Bronchial smooth muscle cell (primary cell): Measurements from ENCODE around the gene EGR1. TPM values are rescaled to one million over a fixed set of nuclear protein-coding genes. Genes with fewer than 3 reads are reported as not detected.

ENCODE experiments used
- total RNA-seq: library from RNA; depleted of rRNA; stranded (reverse); fragments of >200 nt; gene quantifications from 2 replicates; pipeline ENCODE4 v1.2.1, GENCODE V29; 2014

Gene EGR1
- total RNA-seq: 1.7 and 2.9 TPM in 2 replicates

DNA sequence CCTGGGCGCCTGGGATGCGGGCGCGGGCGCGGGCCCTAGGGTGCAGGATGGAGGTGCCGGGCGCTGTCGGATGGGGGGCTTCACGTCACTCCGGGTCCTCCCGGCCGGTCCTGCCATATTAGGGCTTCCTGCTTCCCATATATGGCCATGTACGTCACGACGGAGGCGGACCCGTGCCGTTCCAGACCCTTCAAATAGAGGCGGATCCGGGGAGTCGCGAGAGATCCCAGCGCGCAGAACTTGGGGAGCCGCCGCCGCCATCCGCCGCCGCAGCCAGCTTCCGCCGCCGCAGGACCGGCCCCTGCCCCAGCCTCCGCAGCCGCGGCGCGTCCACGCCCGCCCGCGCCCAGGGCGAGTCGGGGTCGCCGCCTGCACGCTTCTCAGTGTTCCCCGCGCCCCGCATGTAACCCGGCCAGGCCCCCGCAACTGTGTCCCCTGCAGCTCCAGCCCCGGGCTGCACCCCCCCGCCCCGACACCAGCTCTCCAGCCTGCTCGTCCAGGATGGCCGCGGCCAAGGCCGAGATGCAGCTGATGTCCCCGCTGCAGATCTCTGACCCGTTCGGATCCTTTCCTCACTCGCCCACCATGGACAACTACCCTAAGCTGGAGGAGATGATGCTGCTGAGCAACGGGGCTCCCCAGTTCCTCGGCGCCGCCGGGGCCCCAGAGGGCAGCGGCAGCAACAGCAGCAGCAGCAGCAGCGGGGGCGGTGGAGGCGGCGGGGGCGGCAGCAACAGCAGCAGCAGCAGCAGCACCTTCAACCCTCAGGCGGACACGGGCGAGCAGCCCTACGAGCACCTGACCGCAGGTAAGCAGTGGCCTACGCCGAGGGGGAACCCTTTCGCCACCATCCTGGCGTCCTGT is at the start of gene EGR1:
EGR1 (plus strand) TSS at position 219 of the 864 bp plus-strand sequence; CDS start at position 502, 283 bp downstream.

DNA sequence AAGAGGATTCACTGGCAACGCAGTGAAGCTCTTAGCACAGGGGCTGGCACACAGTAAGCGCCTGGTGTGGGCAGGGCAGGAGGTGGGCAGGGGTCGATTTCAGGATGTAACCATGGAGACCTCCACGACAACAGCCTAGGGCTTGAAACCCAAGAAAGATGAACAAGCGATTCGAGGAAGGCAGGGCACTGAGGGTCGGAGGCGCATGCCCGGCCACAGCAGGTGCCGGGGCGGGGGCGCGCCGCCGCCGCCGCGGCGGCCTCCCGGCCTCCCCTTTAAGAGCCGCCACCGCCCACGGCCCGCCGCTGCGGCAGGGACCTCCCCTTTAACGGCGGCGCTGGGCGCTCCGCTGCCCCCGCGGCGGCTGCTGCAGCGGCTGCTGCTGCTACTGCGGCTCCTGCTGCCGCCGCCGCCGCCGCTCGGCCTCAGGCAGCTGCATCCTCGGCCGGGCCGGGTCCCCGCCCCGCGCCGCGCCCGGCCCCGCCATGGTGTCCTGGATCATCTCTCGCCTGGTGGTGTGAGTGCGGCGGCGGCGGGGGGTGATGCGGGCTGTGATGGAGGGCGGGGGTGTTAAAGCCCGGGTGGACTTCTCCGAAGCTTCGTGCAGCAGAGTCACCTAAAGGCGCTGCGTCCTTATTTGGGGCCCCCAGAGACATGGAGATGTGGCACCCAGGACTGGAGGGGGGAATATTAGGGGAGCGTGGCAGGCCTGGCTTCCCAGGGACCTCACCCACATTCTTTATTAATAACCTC is 26.4 kb upstream of the EGR1 start, which contains the start of gene REEP2:
REEP2 (plus strand) TSS at position 334 of the 753 bp plus-strand sequence; CDS start at position 486, 152 bp downstream.

Other genes starting within 250 kb of the EGR1 start
- gene GFRA3, start 190.9 kb upstream of the EGR1 start, total RNA-seq: 0.09 TPM in 1 of 2 replicates, not detected in the other
- gene CDC25C, start 133.7 kb upstream of the EGR1 start, total RNA-seq: 0.26 and 1.1 TPM in 2 replicates
- 32.0 and 41.1 TPM in 2 replicates for gene FAM53C, start 127.2 kb upstream of the EGR1 start, total RNA-seq
- gene KDM3B, start 112.8 kb upstream of the EGR1 start, total RNA-seq: 34.8 and 40.2 TPM in 2 replicates
- 9.8 and 16.4 TPM in 2 replicates for gene REEP2, start 26.4 kb upstream of the EGR1 start, total RNA-seq
- 56.0 and 86.2 TPM in 2 replicates for gene ETF1, start 77.8 kb downstream of the EGR1 start, total RNA-seq
- 205 and 208 TPM in 2 replicates for gene HSPA9, start 109.9 kb downstream of the EGR1 start, total RNA-seq